T-helper 2 cell treated with Interferon-gamma antibody and Interleukin-4, amounts not matched to agents 5 μg/mL and 100 μg/mL, for 36 hours (primary cell): ENCODE measurements around the gene PITX3.
A peak's percentile ranks its signal among the peaks of the same experiment; 100 is the strongest.

ENCODE experiments used
- DNase-seq: peaks from one replicate; pipeline ENCODE4 v3.0.0; 2021; ENCODE audit warnings: low spot score
- H3K27ac Mint-ChIP-seq: one replicate; pipeline ENCODE4 v1.8.0; 2021; ENCODE audit warnings: mild to moderate bottlenecking, mixed read lengths
- H3K27me3 Mint-ChIP-seq: one replicate; pipeline ENCODE4 v1.8.0; 2021; ENCODE audit warnings: low read depth, mixed read lengths
- H3K36me3 Mint-ChIP-seq: one replicate; pipeline ENCODE4 v1.8.0; 2021; ENCODE audit warnings: low read depth, mixed read lengths
- H3K4me1 Mint-ChIP-seq: one replicate; pipeline ENCODE4 v1.8.0; 2021; ENCODE audit warnings: low read depth, mixed read lengths
- H3K4me3 Mint-ChIP-seq: one replicate; pipeline ENCODE4 v1.8.0; 2022; ENCODE audit warnings: mild to moderate bottlenecking, moderate library complexity, mixed read lengths
- H3K9me3 Mint-ChIP-seq: one replicate; pipeline ENCODE4 v1.8.0; 2021; ENCODE audit warnings: mixed read lengths

Gene PITX3

GRCh38 chr10:102241444-102242117, at the start of gene PITX3:
Gene PITX3 (minus strand): TSS chr10:102241512. CDS start chr10:102232080, 9,432 bp downstream.
- Mint-ChIP-seq H3K4me3 (peak within 1 kb of the TSS; percentile 86), H3K4me1 (peaks cover 18% of the 10 kb centered on the region), H3K27ac (no peak within 1 kb of the TSS), H3K27me3 (peaks cover 46% of the 10 kb centered on the region), H3K9me3 (no peaks in the 10 kb centered on the region), H3K36me3 (peaks cover 2% of the 10 kb centered on the region)
- DNase-seq: peak; percentile 93

- Mint-ChIP-seq H3K9me3 (no peaks in the 10 kb centered on the region), H3K27ac (no peak overlapping the region), H3K4me1 (peaks cover 16% of the 10 kb centered on the region), H3K36me3 (peaks cover 12% of the 10 kb centered on the region), H3K4me3 (no peak overlapping the region), H3K27me3 (no peaks in the 10 kb centered on the region)
- no peak for DNase-seq
Observed at GRCh38 chr10:102289840-102290239, 48.5 kb upstream of the PITX3 start.

- no peak for DNase-seq
- Mint-ChIP-seq H3K36me3 (peaks cover 12% of the 10 kb centered on the region), H3K4me1 (peaks cover 20% of the 10 kb centered on the region), H3K27ac (no peak overlapping the region), H3K4me3 (no peak overlapping the region), H3K9me3 (no peaks in the 10 kb centered on the region), H3K27me3 (no peaks in the 10 kb centered on the region)
Observed at GRCh38 chr10:102289356-102289755, 48.0 kb upstream of the PITX3 start.

GRCh38 chr10:102287991-102288390, 46.7 kb upstream of the PITX3 start:
- Mint-ChIP-seq H3K4me3 (no peak overlapping the region), H3K9me3 (no peaks in the 10 kb centered on the region), H3K27me3 (no peaks in the 10 kb centered on the region), H3K36me3 (peaks cover 12% of the 10 kb centered on the region), H3K4me1 (peaks cover 34% of the 10 kb centered on the region), H3K27ac (no peak overlapping the region)
- DNase-seq: no peak

- Mint-ChIP-seq H3K36me3 (peaks cover 12% of the 10 kb centered on the region), H3K9me3 (no peaks in the 10 kb centered on the region), H3K27ac (no peak overlapping the region), H3K27me3 (no peaks in the 10 kb centered on the region), H3K4me1 (peaks cover 38% of the 10 kb centered on the region), H3K4me3 (no peak overlapping the region)
- peak; percentile 18 for DNase-seq
Observed at GRCh38 chr10:102287538-102287937, 46.2 kb upstream of the PITX3 start.

- H3K4me3 Mint-ChIP-seq: no peak overlapping the region
Observed at GRCh38 chr10:102286216-102286615, 44.9 kb upstream of the PITX3 start.

GRCh38 chr10:102285133-102285532, 43.8 kb upstream of the PITX3 start:
- no peak for DNase-seq
- peaks cover 48% of the 10 kb centered on the region for H3K4me1 Mint-ChIP-seq
- peak overlapping the region; percentile 63 for H3K27ac Mint-ChIP-seq
- peak overlapping the region; percentile 39 for H3K4me3 Mint-ChIP-seq
- H3K27me3 Mint-ChIP-seq: no peaks in the 10 kb centered on the region
- H3K9me3 Mint-ChIP-seq: no peaks in the 10 kb centered on the region
- peaks cover 18% of the 10 kb centered on the region for H3K36me3 Mint-ChIP-seq

More at GRCh38 chr10:102286216-102286615, 44.9 kb upstream of the PITX3 start:
- Mint-ChIP-seq H3K27ac (no peak overlapping the region), H3K9me3 (no peaks in the 10 kb centered on the region), H3K27me3 (no peaks in the 10 kb centered on the region), H3K36me3 (peaks cover 12% of the 10 kb centered on the region), H3K4me1 (peaks cover 38% of the 10 kb centered on the region)
- no peak for DNase-seq

GRCh38 chr10:102284531-102284930, 43.2 kb upstream of the PITX3 start:
- Mint-ChIP-seq H3K4me3 (peak overlapping the region; percentile 67), H3K4me1 (peaks cover 51% of the 10 kb centered on the region), H3K36me3 (peaks cover 18% of the 10 kb centered on the region), H3K27ac (peak overlapping the region; percentile 82), H3K27me3 (no peaks in the 10 kb centered on the region), H3K9me3 (no peaks in the 10 kb centered on the region)
- no peak for DNase-seq

- Mint-ChIP-seq H3K4me1 (peaks cover 50% of the 10 kb centered on the region), H3K27ac (peak overlapping the region; percentile 82), H3K4me3 (peak overlapping the region; percentile 67), H3K9me3 (no peaks in the 10 kb centered on the region), H3K27me3 (no peaks in the 10 kb centered on the region), H3K36me3 (peaks cover 18% of the 10 kb centered on the region)
- DNase-seq: no peak
Observed at GRCh38 chr10:102283890-102284289, 42.6 kb upstream of the PITX3 start.

GRCh38 chr10:102283488-102283887, 42.2 kb upstream of the PITX3 start:
- H3K27me3 Mint-ChIP-seq: no peaks in the 10 kb centered on the region
- no peaks in the 10 kb centered on the region for H3K9me3 Mint-ChIP-seq
- peaks cover 51% of the 10 kb centered on the region for H3K4me1 Mint-ChIP-seq
- H3K36me3 Mint-ChIP-seq: peaks cover 21% of the 10 kb centered on the region
- peak overlapping the region; percentile 82 for H3K27ac Mint-ChIP-seq
- H3K4me3 Mint-ChIP-seq: peak overlapping the region; percentile 67
- no peak for DNase-seq

- DNase-seq: no peak
- Mint-ChIP-seq H3K27ac (no peak overlapping the region), H3K27me3 (no peaks in the 10 kb centered on the region)
Observed at GRCh38 chr10:102281102-102281487, 39.8 kb upstream of the PITX3 start.

GRCh38 chr10:102280397-102281101, 39.2 kb upstream of the PITX3 start:
- H3K4me1 Mint-ChIP-seq: peaks cover 44% of the 10 kb centered on the region
- peak overlapping the region; percentile 75 for H3K27ac Mint-ChIP-seq
- no peaks in the 10 kb centered on the region for H3K27me3 Mint-ChIP-seq
- H3K9me3 Mint-ChIP-seq: no peaks in the 10 kb centered on the region
- H3K36me3 Mint-ChIP-seq: peaks cover 17% of the 10 kb centered on the region
- H3K4me3 Mint-ChIP-seq: peak overlapping the region; percentile 74
- DNase-seq: no peak

More at GRCh38 chr10:102281102-102281487, 39.8 kb upstream of the PITX3 start:
- Mint-ChIP-seq H3K9me3 (no peaks in the 10 kb centered on the region), H3K4me3 (peak overlapping the region; percentile 74), H3K36me3 (peaks cover 18% of the 10 kb centered on the region), H3K4me1 (peaks cover 46% of the 10 kb centered on the region)

GRCh38 chr10:102279104-102279503, 37.8 kb upstream of the PITX3 start:
- H3K27me3 Mint-ChIP-seq: no peaks in the 10 kb centered on the region
- DNase-seq: no peak
- no peaks in the 10 kb centered on the region for H3K9me3 Mint-ChIP-seq
- no peak overlapping the region for H3K4me3 Mint-ChIP-seq
- H3K36me3 Mint-ChIP-seq: peaks cover 9% of the 10 kb centered on the region
- no peak overlapping the region for H3K27ac Mint-ChIP-seq
- H3K4me1 Mint-ChIP-seq: peaks cover 31% of the 10 kb centered on the region

- H3K27me3 Mint-ChIP-seq: no peaks in the 10 kb centered on the region
- no peak for DNase-seq
- no peaks in the 10 kb centered on the region for H3K9me3 Mint-ChIP-seq
- no peak overlapping the region for H3K4me3 Mint-ChIP-seq
- H3K4me1 Mint-ChIP-seq: peaks cover 12% of the 10 kb centered on the region
- H3K27ac Mint-ChIP-seq: no peak overlapping the region
- peaks cover 7% of the 10 kb centered on the region for H3K36me3 Mint-ChIP-seq
Observed at GRCh38 chr10:102275343-102275742, 34.0 kb upstream of the PITX3 start.
